IMR-90 (cell line): ENCODE results near the gene SUSD6. TPM values are rescaled to one million over a fixed set of nuclear protein-coding genes. Genes with fewer than 3 reads are reported as not detected.

ENCODE experiments used
- ATAC-seq: fragments of 200-7000 bp; cut with Tn5 transposase; 2 replicates; pipeline ENCODE4 v1.9.1; 2020; ENCODE audit warnings: low read depth, mild to moderate bottlenecking, moderate library complexity
- BruUV-seq: library from RNA; stranded (reverse); fragments of 400-500 nt; replicated peaks from 2 replicates; lab custom pipeline; 2021; lab: Mats Ljungman, UMichigan
- CTCF ChIA-PET: fragments of 300-600 bp; formaldehyde crosslinking; extraction: SDS; loops from one replicate; lab custom pipeline; 2021; ENCODE audit warnings: antibody characterized with exemption; lab: Yijun Ruan, JAX
- POLR2A ChIA-PET: fragments of 300-600 bp; sonication (Branson Sonifier 250); formaldehyde crosslinking; loops from one replicate; lab custom pipeline; 2022; ENCODE audit warnings: antibody characterized with exemption; ENCODE audit not compliant: unreplicated experiment; lab: Charles Lee
- DNase-seq: peaks from one replicate; pipeline ENCODE4 v3.0.0; 2013
- H2AFZ ChIP-seq: replicated peaks from 2 replicates; pipeline ENCODE3; 2013; ENCODE audit warnings: low read length, mild to moderate bottlenecking; ENCODE audit not compliant: poor library complexity
- H2AK5ac ChIP-seq: 2 replicates; pipeline ENCODE4 v1.6.1; 2013; ENCODE audit warnings: low read depth, low read length, inconsistent platforms
- H2AK9ac ChIP-seq: replicated peaks from 2 replicates; pipeline ENCODE3; 2013; ENCODE audit warnings: mild to moderate bottlenecking, low read depth, low read length, moderate library complexity; ENCODE audit not compliant: poor library complexity
- H2BK120ac ChIP-seq: 2 replicates; pipeline ENCODE4 v1.6.1; 2013; ENCODE audit warnings: low read depth, low read length, inconsistent platforms
- H2BK15ac ChIP-seq: 3 replicates; pipeline ENCODE4 v1.6.1; 2013; ENCODE audit warnings: low read depth, low read length, inconsistent platforms
- H2BK20ac ChIP-seq: 2 replicates; pipeline ENCODE4 v1.6.1; 2013; ENCODE audit warnings: low read depth, mild to moderate bottlenecking, inconsistent platforms, low read length, moderate library complexity
- H2BK5ac ChIP-seq: 2 replicates; pipeline ENCODE4 v1.6.1; 2013; ENCODE audit warnings: mild to moderate bottlenecking, low read depth, low read length, inconsistent platforms; ENCODE audit not compliant: poor library complexity, severe bottlenecking
- H3K14ac ChIP-seq: replicated peaks from 2 replicates; pipeline ENCODE4 v1.6.1; 2013; ENCODE audit warnings: low read depth, low read length, inconsistent platforms
- H3K18ac ChIP-seq: 2 replicates; pipeline ENCODE4 v1.6.1; 2013; ENCODE audit warnings: low read depth, low read length, control low read depth
- H3K23ac ChIP-seq: 2 replicates; pipeline ENCODE4 v1.6.1; 2013; ENCODE audit warnings: low read depth, low read length, inconsistent platforms
- H3K27ac ChIP-seq: 2 replicates; pipeline ENCODE4 v1.5.1; 2013; ENCODE audit warnings: mild to moderate bottlenecking, control low read depth, low read length; ENCODE audit not compliant: insufficient read depth
- H3K27me3 ChIP-seq: 2 replicates; pipeline ENCODE4 v1.6.1; 2013; ENCODE audit warnings: low read length; ENCODE audit not compliant: control insufficient read depth, insufficient read depth
- H3K36me3 ChIP-seq: 2 replicates; pipeline ENCODE4 v1.6.1; 2013; ENCODE audit warnings: low read length, mixed read lengths; ENCODE audit not compliant: control insufficient read depth, insufficient read depth
- H3K4ac ChIP-seq: 2 replicates; pipeline ENCODE4 v1.6.1; 2013; ENCODE audit warnings: low read depth, low read length, inconsistent platforms
- H3K4me1 ChIP-seq: 2 replicates; pipeline ENCODE4 v1.6.1; 2013; ENCODE audit warnings: low read length, mixed read lengths; ENCODE audit not compliant: control insufficient read depth, insufficient read depth
- H3K4me2 ChIP-seq: 2 replicates; pipeline ENCODE4 v1.6.1; 2013; ENCODE audit warnings: low read depth, mild to moderate bottlenecking, control low read depth, low read length, moderate library complexity
- H3K4me3 ChIP-seq: 2 replicates; pipeline ENCODE4 v1.5.1; 2013; ENCODE audit warnings: low read depth, mild to moderate bottlenecking, control low read depth, low read length, moderate library complexity; ENCODE audit not compliant: insufficient read depth
- H3K56ac ChIP-seq: 2 replicates; pipeline ENCODE4 v1.6.1; 2013; ENCODE audit warnings: low read length, inconsistent platforms; ENCODE audit not compliant: insufficient read depth; ENCODE audit errors: extremely low read depth
- H3K79me1 ChIP-seq, 2 experiments: 2 replicates each; pipeline ENCODE4 v1.6.1; 2013; ENCODE audit warnings: low read length in 2 of 2, inconsistent platforms in 1 of 2, low read depth in 1 of 2
- H3K9ac ChIP-seq: 2 replicates; pipeline ENCODE4 v1.6.1; 2013; ENCODE audit warnings: low read depth, low read length, control low read depth
- H3K9me1 ChIP-seq: 2 replicates; pipeline ENCODE4 v1.6.1; 2013; ENCODE audit warnings: low read length, inconsistent platforms; ENCODE audit not compliant: insufficient read depth
- H3K9me3 ChIP-seq: 2 replicates; pipeline ENCODE4 v1.6.1; 2013; ENCODE audit warnings: low read length; ENCODE audit not compliant: control insufficient read depth, insufficient read depth
- H4K20me1 ChIP-seq: 2 replicates; pipeline ENCODE4 v1.6.1; 2013; ENCODE audit warnings: low read length, inconsistent platforms; ENCODE audit not compliant: insufficient read depth
- H4K5ac ChIP-seq: 2 replicates; pipeline ENCODE4 v1.6.1; 2013; ENCODE audit warnings: mild to moderate bottlenecking, low read depth, low read length, control low read depth
- H4K8ac ChIP-seq, 2 experiments: 2 replicates each; pipeline ENCODE4 v1.6.1; 2013; ENCODE audit warnings: low read depth in 2 of 2, low read length in 2 of 2, control low read depth in 1 of 2, inconsistent platforms in 1 of 2
- H4K91ac ChIP-seq: 2 replicates; pipeline ENCODE4 v1.6.1; 2013; ENCODE audit warnings: low read depth, low read length, inconsistent platforms; ENCODE audit not compliant: insufficient read depth
- CEBPB ChIP-seq: IDR thresholded peaks from 2 replicates; pipeline ENCODE4 v1.6.1; 2012; ENCODE audit warnings: low read depth, low read length, improper control_type of control experiment
- CHD1 ChIP-seq: IDR thresholded peaks from 2 replicates; pipeline ENCODE4 v1.6.1; 2012; ENCODE audit warnings: low read depth, low read length, improper control_type of control experiment
- ELK1 ChIP-seq: fragments of 150-350 bp; IDR thresholded peaks from 2 replicates; pipeline ENCODE4 v1.6.1; 2016; ENCODE audit warnings: low read depth, mild to moderate bottlenecking, low read length, moderate library complexity, borderline replicate concordance
- FOS ChIP-seq: fragments of 150-350 bp; IDR thresholded peaks from 2 replicates; pipeline ENCODE4 v1.6.1; 2016; ENCODE audit warnings: low read depth, low read length
- MAZ ChIP-seq: IDR thresholded peaks from 2 replicates; pipeline ENCODE4 v1.6.1; 2012; ENCODE audit warnings: low read depth, mild to moderate bottlenecking, low read length, improper control_type of control experiment, moderate library complexity, borderline replicate concordance
- MXI1 ChIP-seq: IDR thresholded peaks from 2 replicates; pipeline ENCODE4 v1.6.1; 2012; ENCODE audit warnings: low read depth, mild to moderate bottlenecking, low read length, moderate library complexity, borderline replicate concordance
- POLR2A ChIP-seq: IDR thresholded peaks from 2 replicates; pipeline ENCODE4 v1.6.1; 2012; ENCODE audit warnings: mild to moderate bottlenecking, low read depth, low read length
- RAD21 ChIP-seq: IDR thresholded peaks from 2 replicates; pipeline ENCODE4 v1.6.1; 2012; ENCODE audit warnings: low read length, improper control_type of control experiment
- RCOR1 ChIP-seq: IDR thresholded peaks from 2 replicates; pipeline ENCODE4 v1.6.1; 2012; ENCODE audit warnings: mild to moderate bottlenecking, low read length, improper control_type of control experiment; ENCODE audit not compliant: insufficient replicate concordance
- RFX5 ChIP-seq: IDR thresholded peaks from 2 replicates; pipeline ENCODE4 v1.8.0; 2012; ENCODE audit warnings: low read depth, mild to moderate bottlenecking, low read length, moderate library complexity
- SMC3 ChIP-seq: fragments of 150-350 bp; IDR thresholded peaks from 2 replicates; pipeline ENCODE4 v1.6.1; 2016; ENCODE audit warnings: low read depth, mild to moderate bottlenecking, antibody characterized with exemption, low read length, moderate library complexity
- USF2 ChIP-seq: fragments of 150-350 bp; IDR thresholded peaks from 2 replicates; pipeline ENCODE4 v1.6.1; 2017; ENCODE audit warnings: mild to moderate bottlenecking, antibody characterized with exemption, low read length, low read depth
- WGBS, 2 experiments: methylation state at CpG; one replicate each; pipeline versions ENCODE4 v1.1.5 to v1.1.7; 2013; ENCODE audit warnings: missing lambda C conversion rate in 2 of 2; ENCODE audit not compliant: insufficient read length in 1 of 2; ENCODE audit errors: extremely low coverage in 2 of 2; 5-methylcytosine and 5-hydroxymethylcytosine counted together
- dilution Hi-C: fragments of 300-500 bp; cut with HindIII; formaldehyde crosslinking; loops from one replicate; pipeline ENCODE4 v1.14.3; 2018; ENCODE audit warnings: low sequenced_read_pairs; ENCODE audit not compliant: unreplicated experiment
- in situ Hi-C: fragments of 300-500 bp; cut with MboI; formaldehyde crosslinking; loops from 3 replicates; pipeline ENCODE4 v1.14.3; 2019; ENCODE audit warnings: low sequenced_read_pairs, inconsistent platforms, mixed read lengths
- intact Hi-C: fragments of 100-400 bp; cut with micrococcal nuclease; formaldehyde crosslinking; loops from 2 replicates; pipeline ENCODE4 v1.10.0; 2022
- polyA plus RNA-seq, 3 experiments: library from polyadenylated mRNA; depleted of rRNA; stranded (reverse); fragments of >200 nt; gene quantifications; 2 replicates each; pipeline ENCODE4 v1.2.3, GENCODE V29; 2012; ENCODE audit warnings: low replicate concordance in 1 of 3
- total RNA-seq: library from RNA; depleted of rRNA; stranded (reverse); fragments of >200 nt; gene quantifications from 2 replicates; pipeline ENCODE4 v1.2.3, GENCODE V29; 2012
- TF ChIP-seq, protein P1 (sequence below): conservative IDR thresholded peaks from 2 replicates; pipeline ENCODE4 v1.5.1; 2012; ENCODE audit warnings: mild to moderate bottlenecking, low read depth, low read length, improper control_type of control experiment

The SUSD6 gene
- total and polyA plus RNA-seq, 2 of the 4 experiments (the other 2 are of a cell fraction), result 2.3 to 10.1 TPM

DNA sequence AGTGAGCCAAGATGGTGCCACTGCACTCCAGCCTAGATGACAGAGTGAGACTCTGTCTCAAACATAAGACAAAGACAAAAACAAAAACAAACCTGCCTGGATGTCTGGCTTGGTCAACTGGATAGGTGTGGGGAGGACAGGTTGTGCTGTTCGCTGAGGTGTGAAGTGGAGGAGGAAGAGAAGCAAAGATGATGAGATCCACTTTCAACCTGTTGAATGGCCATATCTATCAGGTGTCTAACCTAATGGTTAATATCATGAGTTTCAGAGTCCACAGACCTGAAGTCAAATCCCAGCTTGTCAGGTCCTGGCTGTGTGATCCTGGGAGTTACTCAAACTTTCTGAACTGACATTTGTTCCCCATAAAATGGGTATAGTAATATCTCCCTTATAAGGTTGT is 27.0 kb upstream of the SUSD6 start:
- no CpG with 5 or more reads among the region's 1 CpG for WGBS, 2 experiments
- in situ Hi-C loops, result loop anchor here (5.0 to 25.0 kb wide), 2 partner anchors 143 to 428 kb away; no protein-coding TSS in a partner anchor

More for the DNA sequence above, 27.0 kb upstream of the SUSD6 start:
- no TSS peak for BruUV-seq
- Histone ChIP-seq H3K14ac (no peak overlapping the region), H4K8ac (no peak overlapping the region), H2AK5ac (peak overlapping the region; percentile 56; the same call in 1 of the 2 replicates), H4K5ac (no peak overlapping the region), H3K36me3 (no peaks in the 10 kb centered on the region), H3K27ac (no peak overlapping the region), H3K4me3 (no peak overlapping the region), H3K4me1 (no peaks in the 10 kb centered on the region), H3K18ac (no peak overlapping the region), H3K9me1 (0 out of 2 replicates have a peak, but pooled peaks cover 6% of the 10 kb centered on the region), H2AK9ac (no peak overlapping the region), H2BK120ac (no peak overlapping the region), H3K4me2 (no peak overlapping the region), H2BK15ac (no peak overlapping the region), H3K79me1 (no peaks in the 10 kb centered on the region), H2BK5ac (no peak overlapping the region), H3K56ac (no peak overlapping the region), H2AFZ (no peak overlapping the region), H2BK20ac (no peak overlapping the region), H4K91ac (no peak overlapping the region), H3K23ac (no peak overlapping the region), H3K4ac (no peak overlapping the region), H3K9ac (no peak overlapping the region), H3K27me3 (peaks cover 6% of the 10 kb centered on the region), H3K9me3 (no peaks in the 10 kb centered on the region), H4K20me1 (no peaks in the 10 kb centered on the region)
- ChIA-PET CTCF (interaction anchor here (0.6 to 2.8 kb wide), 12 partner anchors 9 to 1531 kb away, joined by 3 to 15 read pairs (median 4); no protein-coding TSS in a partner anchor), POLR2A (no interaction called here)
- DNase-seq (no peak), ATAC-seq (no peak)
- dilution Hi-C loops (no loop called here), intact Hi-C loops (no loop called here)
- no peak for TF ChIP-seq RFX5
- TF ChIP-seq MXI1, result no peak
- no peak for TF ChIP-seq ELK1
- no peak for TF ChIP-seq RAD21
- no peak for TF ChIP-seq CEBPB
- no peak for TF ChIP-seq RCOR1
- TF ChIP-seq CHD1, result no peak
- no peak for TF ChIP-seq POLR2A
- no peak for TF ChIP-seq FOS
- no peak for TF ChIP-seq MAZ
- TF ChIP-seq SMC3, result no peak
- TF ChIP-seq USF2, result no peak
- TF ChIP-seq, protein P1, sequence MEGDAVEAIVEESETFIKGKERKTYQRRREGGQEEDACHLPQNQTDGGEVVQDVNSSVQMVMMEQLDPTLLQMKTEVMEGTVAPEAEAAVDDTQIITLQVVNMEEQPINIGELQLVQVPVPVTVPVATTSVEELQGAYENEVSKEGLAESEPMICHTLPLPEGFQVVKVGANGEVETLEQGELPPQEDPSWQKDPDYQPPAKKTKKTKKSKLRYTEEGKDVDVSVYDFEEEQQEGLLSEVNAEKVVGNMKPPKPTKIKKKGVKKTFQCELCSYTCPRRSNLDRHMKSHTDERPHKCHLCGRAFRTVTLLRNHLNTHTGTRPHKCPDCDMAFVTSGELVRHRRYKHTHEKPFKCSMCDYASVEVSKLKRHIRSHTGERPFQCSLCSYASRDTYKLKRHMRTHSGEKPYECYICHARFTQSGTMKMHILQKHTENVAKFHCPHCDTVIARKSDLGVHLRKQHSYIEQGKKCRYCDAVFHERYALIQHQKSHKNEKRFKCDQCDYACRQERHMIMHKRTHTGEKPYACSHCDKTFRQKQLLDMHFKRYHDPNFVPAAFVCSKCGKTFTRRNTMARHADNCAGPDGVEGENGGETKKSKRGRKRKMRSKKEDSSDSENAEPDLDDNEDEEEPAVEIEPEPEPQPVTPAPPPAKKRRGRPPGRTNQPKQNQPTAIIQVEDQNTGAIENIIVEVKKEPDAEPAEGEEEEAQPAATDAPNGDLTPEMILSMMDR, result no peak
